Keratinocyte (primary cell): Measurements from ENCODE around the gene GPR22. TPM values are rescaled to one million over a fixed set of nuclear protein-coding genes. Genes with fewer than 3 reads are reported as not detected.

Experiments used
- DNase-seq: peaks from one replicate; pipeline ENCODE4 v3.0.0-alpha.2; 2011; ENCODE audit warnings: low read depth, missing footprints, low spot score
- FAIRE-seq: peaks from 2 replicates; lab custom pipeline; 2011; peaks lifted over from hg19 to GRCh38; lab: Jason Lieb, UNC
- H2AFZ ChIP-seq: 2 replicates; pipeline ENCODE4 v1.6.0; 2012; ENCODE audit warnings: low read length, control low read depth, inconsistent platforms; ENCODE audit not compliant: control insufficient read depth
- H3K27ac ChIP-seq: 2 replicates; pipeline ENCODE4 v1.5.1; 2011; ENCODE audit warnings: low read length; ENCODE audit not compliant: control insufficient read depth, insufficient read depth
- H3K27me3 ChIP-seq: 3 replicates; pipeline ENCODE4 v1.6.0; 2011; ENCODE audit warnings: low read length; ENCODE audit not compliant: control insufficient read depth, insufficient read depth; ENCODE audit errors: extremely low read depth
- H3K36me3 ChIP-seq, 2 experiments: 2 replicates in 1 of 2; 3 replicates in 1 of 2; pipeline ENCODE4 v1.5.1; 2011; ENCODE audit warnings: low read length in 2 of 2, mild to moderate bottlenecking in 1 of 2; ENCODE audit not compliant: control insufficient read depth in 2 of 2, insufficient read depth in 2 of 2; ENCODE audit errors: extremely low read depth in 1 of 2
- H3K4me1 ChIP-seq: 3 replicates; pipeline ENCODE4 v1.5.1; 2011; ENCODE audit warnings: low read length; ENCODE audit not compliant: control insufficient read depth, insufficient read depth; ENCODE audit errors: extremely low read depth
- H3K4me2 ChIP-seq: 3 replicates; pipeline ENCODE4 v1.6.0; 2011; ENCODE audit warnings: low read depth, low read length; ENCODE audit not compliant: control insufficient read depth, insufficient read depth; ENCODE audit errors: extremely low read depth
- H3K4me3 ChIP-seq, 3 experiments: fragments of 200-600 bp in 1 of 3; sonication (generic) in 1 of 3; 2 replicates in 2 of 3; 3 replicates in 1 of 3; pipeline ENCODE4 v1.5.1; 2011 to 2016; ENCODE audit warnings: low read length in 3 of 3, mild to moderate bottlenecking in 3 of 3, control low read depth in 2 of 3, inconsistent platforms in 1 of 3, low read depth in 1 of 3, mixed read lengths in 1 of 3, mixed run types in 1 of 3, moderate library complexity in 1 of 3; ENCODE audit not compliant: control insufficient read depth in 2 of 3, insufficient read depth in 2 of 3; ENCODE audit errors: extremely low read depth in 1 of 3
- H3K79me2 ChIP-seq: 2 replicates; pipeline ENCODE4 v1.6.0; 2012; ENCODE audit warnings: low read length; ENCODE audit not compliant: control insufficient read depth, insufficient read depth
- H3K9ac ChIP-seq: 3 replicates; pipeline ENCODE4 v1.6.0; 2011; ENCODE audit warnings: low read length; ENCODE audit not compliant: control insufficient read depth, insufficient read depth; ENCODE audit errors: extremely low read depth
- H3K9me1 ChIP-seq: 3 replicates; pipeline ENCODE4 v1.6.0; 2011; ENCODE audit warnings: low read length; ENCODE audit not compliant: control insufficient read depth, insufficient read depth; ENCODE audit errors: extremely low read depth
- H3K9me3 ChIP-seq: 2 replicates; pipeline ENCODE4 v1.5.1; 2012; ENCODE audit warnings: low read depth, low read length; ENCODE audit not compliant: control insufficient read depth
- H4K20me1 ChIP-seq: 3 replicates; pipeline ENCODE4 v1.6.0; 2011; ENCODE audit warnings: low read length; ENCODE audit not compliant: control insufficient read depth, insufficient read depth; ENCODE audit errors: extremely low read depth
- CTCF ChIP-seq, 3 experiments: IDR thresholded peaks in 1 of 3; conservative IDR thresholded peaks in 1 of 3; optimal IDR thresholded peaks in 1 of 3; 2 replicates in 2 of 3; 3 replicates in 1 of 3; pipeline versions ENCODE3 to v1.5.1; 2011; ENCODE audit warnings: low read length in 3 of 3, mild to moderate bottlenecking in 3 of 3, moderate library complexity in 2 of 3, control low read depth in 1 of 3, inconsistent platforms in 1 of 3; ENCODE audit not compliant: insufficient read depth in 2 of 3; ENCODE audit errors: extremely low read depth in 1 of 3
- EZH2 ChIP-seq: IDR thresholded peaks from one replicate; pipeline ENCODE4 v1.6.1; 2012; ENCODE audit warnings: inconsistent platforms, mild to moderate bottlenecking, low read length, moderate library complexity
- dilution Hi-C: fragments of 300-500 bp; cut with MboI; formaldehyde crosslinking; loops from one replicate; pipeline ENCODE4 v1.7.0; 2020; ENCODE audit warnings: low sequenced_read_pairs; ENCODE audit not compliant: extremely low pct_ligation_motif_present
- polyA plus RNA-seq, 5 experiments: library from polyadenylated mRNA; depleted of rRNA in 3 of 5; stranded (reverse) in 3 of 5; stranded (forward) in 1 of 5; unstranded in 1 of 5; fragments of >200 nt; gene quantifications; 1 replicate in 1 of 5; 2 replicates in 3 of 5; 3 replicates in 1 of 5; pipeline versions ENCODE4 v1.2.1 to v1.2.3, GENCODE V29; 2011 to 2012; ENCODE audit warnings: missing spikeins in 2 of 5, low read depth in 1 of 5, low replicate concordance in 1 of 5

The GPR22 gene
- polyA plus RNA-seq, 1 donor (not counting 4 experiments of a cell fraction or from before 2014, with no cell fraction given) = not detected

GRCh38 chr7:107471292-107472070 is 1.6 kb downstream of the GPR22 start:
- H3K4me1 ChIP-seq = no peaks in the 10 kb centered on the region
- no peaks in the 10 kb centered on the region for H3K27me3 ChIP-seq
- DNase-seq (no peak), FAIRE-seq (no peak)
- dilution Hi-C loops = no loop called here
- no peaks in the 10 kb centered on the region for H3K9me1 ChIP-seq
- H2AFZ ChIP-seq = no peak overlapping the region
- no peak overlapping the region for H3K27ac ChIP-seq
- H3K9ac ChIP-seq = no peak overlapping the region
- no peaks in the 10 kb centered on the region for H3K79me2 ChIP-seq
- TF ChIP-seq CTCF (optimal IDR thresholded peaks at IDR 0.05 in 1 of 3, IDR thresholded peaks at IDR 0.05 in 1 of 3, conservative IDR thresholded peaks at IDR 0.05 in 1 of 3; ENCODE audit: extremely low read depth in 1 of 3, insufficient read depth in 2 of 3, low read length in 3 of 3) (no peak), EZH2 (no peak)
- H3K4me3 ChIP-seq = no peak overlapping the region
- H3K4me2 ChIP-seq = no peak overlapping the region
- peaks cover 0 to 2% of the 10 kb centered on the region in 2 experiments for H3K36me3 ChIP-seq
- no peaks in the 10 kb centered on the region for H4K20me1 ChIP-seq
- H3K9me3 ChIP-seq = no peaks in the 10 kb centered on the region

- H3K9me3 ChIP-seq = no peaks in the 10 kb centered on the region
- no peak overlapping the region for H3K4me2 ChIP-seq
- no peak overlapping the region for H3K4me3 ChIP-seq
- dilution Hi-C loops = no loop called here
- FAIRE-seq = peak; percentile 20
- H3K27me3 ChIP-seq = no peaks in the 10 kb centered on the region
- H3K9me1 ChIP-seq = no peaks in the 10 kb centered on the region
- no peaks in the 10 kb centered on the region for H4K20me1 ChIP-seq
- H3K9ac ChIP-seq = no peak overlapping the region
- no peak overlapping the region for H3K27ac ChIP-seq
- H2AFZ ChIP-seq = no peak overlapping the region
- TF ChIP-seq CTCF (optimal IDR thresholded peaks at IDR 0.05 in 1 of 3, IDR thresholded peaks at IDR 0.05 in 1 of 3, conservative IDR thresholded peaks at IDR 0.05 in 1 of 3; ENCODE audit: extremely low read depth in 1 of 3, insufficient read depth in 2 of 3, low read length in 3 of 3) = no peak
- TF ChIP-seq EZH2 = no peak
- no peak for DNase-seq
- no peaks in the 10 kb centered on the region for H3K79me2 ChIP-seq
- H3K4me1 ChIP-seq = no peaks in the 10 kb centered on the region
- H3K36me3 ChIP-seq = peaks cover 0 to 2% of the 10 kb centered on the region in 2 experiments
Observed at GRCh38 chr7:107472116-107472515, 2.3 kb downstream of the GPR22 start.
